ENCODE measurements around the gene FFAR1. TPM values are rescaled to one million over a fixed set of nuclear protein-coding genes. Genes with fewer than 3 reads are reported as not detected.

Gene FFAR1
- total RNA-seq, 4 donors from 2014 or later: not detected

DNA sequence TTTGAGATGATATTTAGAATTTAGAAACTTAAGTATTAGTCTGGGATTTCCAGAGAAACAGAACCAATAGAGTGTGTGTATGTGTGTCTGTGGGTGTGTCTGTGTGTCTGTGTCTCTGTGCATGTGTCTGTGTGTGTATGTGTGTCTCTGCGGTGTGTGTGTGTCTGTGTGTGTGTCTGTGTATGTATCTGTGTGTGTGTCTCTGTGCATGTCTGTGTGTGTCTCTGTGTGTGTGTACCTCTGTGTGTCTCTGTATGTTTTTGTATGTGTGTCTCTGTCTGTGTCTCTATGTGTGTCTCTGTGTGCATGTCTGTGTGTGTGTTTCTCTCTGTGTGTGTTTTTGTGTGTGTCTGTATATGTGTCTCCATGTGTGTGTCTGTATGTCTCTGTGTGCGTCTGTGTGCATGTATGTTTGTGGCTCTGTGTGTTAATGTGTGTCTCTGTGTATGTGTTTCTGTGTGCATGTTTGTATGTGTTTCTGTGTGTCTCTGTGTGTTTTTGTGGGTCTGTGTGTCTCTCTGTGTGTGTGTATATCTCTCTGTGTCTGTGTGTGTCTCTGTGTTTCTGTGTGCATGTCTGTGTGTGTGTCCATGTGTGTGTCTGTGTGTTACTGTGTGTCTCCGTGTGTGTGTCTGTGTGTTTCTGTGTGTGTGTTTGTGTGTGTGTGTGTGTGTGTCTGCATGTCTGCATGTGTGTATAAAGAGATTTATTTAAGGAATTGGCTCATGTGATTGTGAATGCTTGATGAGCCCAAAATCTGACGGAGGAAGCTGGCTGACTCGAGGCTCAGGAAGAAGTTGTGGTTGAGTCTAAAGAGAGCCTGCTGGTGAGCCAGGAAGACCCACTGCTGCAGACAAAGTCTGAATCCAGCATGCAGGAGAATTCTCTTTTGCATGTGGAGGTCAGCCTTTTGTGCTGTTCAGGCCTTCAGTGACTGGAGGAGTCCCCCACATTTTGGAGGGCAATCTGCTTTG lies 45.3 kb downstream of the FFAR1 start:
- TF ChIP-seq, protein P1, sequence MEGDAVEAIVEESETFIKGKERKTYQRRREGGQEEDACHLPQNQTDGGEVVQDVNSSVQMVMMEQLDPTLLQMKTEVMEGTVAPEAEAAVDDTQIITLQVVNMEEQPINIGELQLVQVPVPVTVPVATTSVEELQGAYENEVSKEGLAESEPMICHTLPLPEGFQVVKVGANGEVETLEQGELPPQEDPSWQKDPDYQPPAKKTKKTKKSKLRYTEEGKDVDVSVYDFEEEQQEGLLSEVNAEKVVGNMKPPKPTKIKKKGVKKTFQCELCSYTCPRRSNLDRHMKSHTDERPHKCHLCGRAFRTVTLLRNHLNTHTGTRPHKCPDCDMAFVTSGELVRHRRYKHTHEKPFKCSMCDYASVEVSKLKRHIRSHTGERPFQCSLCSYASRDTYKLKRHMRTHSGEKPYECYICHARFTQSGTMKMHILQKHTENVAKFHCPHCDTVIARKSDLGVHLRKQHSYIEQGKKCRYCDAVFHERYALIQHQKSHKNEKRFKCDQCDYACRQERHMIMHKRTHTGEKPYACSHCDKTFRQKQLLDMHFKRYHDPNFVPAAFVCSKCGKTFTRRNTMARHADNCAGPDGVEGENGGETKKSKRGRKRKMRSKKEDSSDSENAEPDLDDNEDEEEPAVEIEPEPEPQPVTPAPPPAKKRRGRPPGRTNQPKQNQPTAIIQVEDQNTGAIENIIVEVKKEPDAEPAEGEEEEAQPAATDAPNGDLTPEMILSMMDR (IDR thresholded peaks at IDR 0.05): no peak
- TF ChIP-seq EP300 (IDR thresholded peaks at IDR 0.05) (no peak), POLR2AphosphoS5 (IDR thresholded peaks at IDR 0.05) (no peak), POLR2A (IDR thresholded peaks at IDR 0.05) (no peak)
- H3K4me1 ChIP-seq: no peaks in the 10 kb centered on the region
- no peak for ATAC-seq

DNA sequence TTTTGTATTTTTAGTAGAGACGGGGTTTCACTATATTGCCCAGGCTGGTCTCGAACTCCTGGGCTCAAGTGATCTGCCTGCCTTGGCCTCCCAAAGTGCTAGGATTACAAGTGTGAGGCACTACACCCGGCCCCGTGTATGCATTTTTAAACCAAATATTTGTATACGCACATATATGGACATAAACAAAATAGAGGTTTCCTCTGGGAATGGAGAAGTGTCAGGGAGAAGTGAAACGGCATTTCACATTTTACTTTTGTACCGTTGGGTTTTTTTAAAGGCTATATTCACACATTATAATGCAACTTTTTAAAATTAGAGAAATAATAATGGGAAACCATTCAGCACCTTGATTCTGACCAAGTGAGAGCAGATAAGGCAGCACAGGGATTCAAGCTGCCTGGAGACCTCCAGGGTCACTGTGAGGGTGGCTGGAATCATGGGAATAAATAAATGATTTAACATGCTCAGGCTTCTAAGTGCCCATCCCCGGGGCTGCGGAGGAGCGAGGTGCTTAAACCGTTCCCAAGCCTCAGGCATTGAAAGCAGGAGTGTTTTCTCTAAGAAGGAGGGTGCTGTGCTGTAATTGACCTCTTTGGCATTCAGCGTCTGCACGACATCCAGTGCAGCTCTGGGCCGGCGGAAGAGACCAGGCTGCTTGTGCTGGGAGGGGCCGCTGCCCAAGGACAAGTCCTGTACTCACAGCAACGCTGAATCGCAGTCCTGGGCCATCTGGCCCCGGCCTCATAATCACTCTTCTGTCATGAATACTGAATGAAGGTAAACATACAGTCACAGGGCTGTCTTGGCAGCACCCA lies 47.9 kb downstream of the FFAR1 start:
- TF ChIP-seq EP300 (IDR thresholded peaks at IDR 0.05) (no peak), POLR2A (IDR thresholded peaks at IDR 0.05) (no peak), POLR2AphosphoS5 (IDR thresholded peaks at IDR 0.05) (no peak)
- TF ChIP-seq, protein P1 (IDR thresholded peaks at IDR 0.05): no peak
- ATAC-seq: no peak
- Histone ChIP-seq H3K36me3 (no peaks in the 10 kb centered on the region), H3K9me3 (no peaks in the 10 kb centered on the region), H3K4me3 (no peak overlapping the region), H3K27ac (no peak overlapping the region), H3K27me3 (peaks cover 27% of the 10 kb centered on the region), H3K4me1 (no peaks in the 10 kb centered on the region)
- WGBS, 2 donors (ENCODE audit: low coverage in 1 of 2): 29 to 37% methylated on average over 11 to 13 of the region's 19 CpGs

More for the DNA sequence above, 45.3 kb downstream of the FFAR1 start:
- WGBS, 2 donors (ENCODE audit: low coverage in 1 of 2): 52 to 100% methylated on average over 2 to 5 of the region's 5 CpGs
- no peaks in the 10 kb centered on the region for H3K9me3 ChIP-seq
- H3K36me3 ChIP-seq: no peaks in the 10 kb centered on the region
- H3K4me3 ChIP-seq: no peak overlapping the region
- H3K27ac ChIP-seq: no peak overlapping the region
- H3K27me3 ChIP-seq: peaks cover 18% of the 10 kb centered on the region

DNA sequence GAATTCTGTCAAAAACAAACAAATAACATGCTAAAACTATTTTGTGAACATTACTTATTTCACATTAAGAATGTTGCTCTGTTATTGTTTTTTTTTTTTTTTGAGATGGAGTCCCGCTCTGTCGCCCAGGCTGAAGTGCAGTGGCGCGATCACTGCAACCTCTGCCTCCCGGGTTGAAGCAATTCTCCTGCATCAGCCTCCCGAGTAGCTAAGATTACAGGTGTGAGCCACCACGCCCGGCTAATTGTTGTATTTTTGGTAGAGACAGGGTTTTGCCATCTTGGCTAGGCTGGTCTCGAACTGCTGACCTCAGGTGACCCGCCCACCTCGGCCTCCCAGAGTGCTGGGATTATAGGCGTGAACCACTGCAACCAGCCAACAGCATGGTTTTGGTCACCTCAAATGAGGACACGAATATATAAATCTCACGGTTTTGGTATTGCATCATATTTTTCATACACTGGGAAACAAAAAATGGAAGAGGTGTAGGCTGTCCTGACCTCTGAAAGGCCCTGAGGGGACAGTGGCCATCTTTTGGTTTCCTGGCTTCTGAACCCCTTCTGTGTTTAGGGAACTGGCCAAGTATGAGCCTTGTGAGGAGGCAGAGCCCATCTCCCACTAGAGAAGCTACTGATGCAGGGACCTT lies 48.7 kb downstream of the FFAR1 start:
- Histone ChIP-seq H3K27me3 (peaks cover 27% of the 10 kb centered on the region), H3K27ac (no peak overlapping the region), H3K9me3 (no peaks in the 10 kb centered on the region), H3K4me1 (no peaks in the 10 kb centered on the region), H3K4me3 (no peak overlapping the region), H3K36me3 (no peaks in the 10 kb centered on the region)
- ATAC-seq: no peak
- 65 to 91% methylated on average over 4 to 9 of the region's 14 CpGs for WGBS, 2 donors (ENCODE audit: low coverage in 1 of 2)
- TF ChIP-seq EP300 (IDR thresholded peaks at IDR 0.05) (no peak), POLR2A (IDR thresholded peaks at IDR 0.05) (no peak), POLR2AphosphoS5 (IDR thresholded peaks at IDR 0.05) (no peak)
- TF ChIP-seq, protein P1 (IDR thresholded peaks at IDR 0.05): no peak

DNA sequence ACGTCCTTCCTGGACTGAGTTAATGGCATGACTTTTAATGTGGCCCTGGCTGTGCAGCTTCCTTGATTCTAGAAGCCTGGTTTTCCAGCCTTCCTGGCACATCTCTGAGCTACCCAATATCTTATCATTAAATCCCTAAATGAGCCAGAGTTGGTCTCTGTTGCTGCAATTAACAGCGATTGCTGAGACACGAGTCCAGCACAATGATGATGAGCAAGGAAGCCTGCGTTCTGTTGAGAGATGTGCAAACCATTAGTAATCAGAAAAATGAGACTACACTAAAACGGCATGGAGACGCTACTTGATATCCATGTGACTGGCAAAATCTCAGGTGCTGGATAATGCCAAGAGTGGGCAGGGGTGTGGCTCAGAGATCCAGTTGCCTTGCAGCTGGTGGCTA lies 49.4 kb downstream of the FFAR1 start:
- H3K9me3 ChIP-seq: no peaks in the 10 kb centered on the region
- peaks cover 27% of the 10 kb centered on the region for H3K27me3 ChIP-seq
- 67 to 77% methylated on average over 4 to 6 of the region's 6 CpGs for WGBS, 2 donors (ENCODE audit: low coverage in 1 of 2)
- H3K27ac ChIP-seq: no peak overlapping the region
- ATAC-seq: no peak
- H3K36me3 ChIP-seq: no peaks in the 10 kb centered on the region
- no peak for TF ChIP-seq POLR2A (IDR thresholded peaks at IDR 0.05)
- TF ChIP-seq POLR2AphosphoS5 (IDR thresholded peaks at IDR 0.05): no peak
- TF ChIP-seq, protein P1 (IDR thresholded peaks at IDR 0.05): no peak
- no peak for TF ChIP-seq EP300 (IDR thresholded peaks at IDR 0.05)
- no peaks in the 10 kb centered on the region for H3K4me1 ChIP-seq
- H3K4me3 ChIP-seq: no peak overlapping the region

Other genes with a start within 250 kb of the FFAR1 start
- gene FXYD3, start 232.1 kb upstream of the FFAR1 start, total RNA-seq: 10 to 100 TPM in 1 of 4 donors, 1 to 10 TPM in 3; 1.2 to 38.8 (median 4.2) TPM
- 10 to 100 TPM; 24.8 to 47.9 (median 36.2) TPM for gene LGI4, start 212.8 kb upstream of the FFAR1 start, total RNA-seq
- 100 to 1,000 TPM in 1 of 4 donors, 10 to 100 TPM in 3; 42.8 to 140 (median 52.7) TPM for gene FXYD1, start 209.1 kb upstream of the FFAR1 start, total RNA-seq
- gene FXYD7, start 204.6 kb upstream of the FFAR1 start, total RNA-seq: not detected
- gene FXYD5, start 193.2 kb upstream of the FFAR1 start, total RNA-seq: 10 to 100 TPM; 18.8 to 42.5 (median 33.0) TPM
- not detected for gene FAM187B, start 119.2 kb upstream of the FFAR1 start, total RNA-seq
- 1 to 10 TPM; 3.3 to 6.6 (median 5.2) TPM for gene LSR, start 98.9 kb upstream of the FFAR1 start, total RNA-seq
- 100 to 1,000 TPM in 1 of 4 donors, 10 to 100 TPM in 3; 75.1 to 137 (median 93.0) TPM for gene USF2, start 78.9 kb upstream of the FFAR1 start, total RNA-seq
- not detected for gene HAMP, start 65.4 kb upstream of the FFAR1 start, total RNA-seq
- gene MAG, start 55.7 kb upstream of the FFAR1 start, total RNA-seq: under 1 TPM in 1 of 4 donors, not detected in 3; 0.40 TPM
- 1 to 10 TPM; 2.7 to 5.6 (median 4.9) TPM for gene CD22, start 18.7 kb upstream of the FFAR1 start, total RNA-seq
- gene FFAR3, start 10.6 kb downstream of the FFAR1 start, total RNA-seq: under 1 TPM in 1 of 4 donors, not detected in 3; 0.13 TPM
- not detected for gene GPR42, start 23.2 kb downstream of the FFAR1 start, total RNA-seq
- 1 to 10 TPM in 1 of 4 donors, under 1 TPM in 1, not detected in 2; 0.35 to 1.3 TPM for gene FFAR2, start 100.4 kb downstream of the FFAR1 start, total RNA-seq
- not detected for gene KRTDAP, start 142.6 kb downstream of the FFAR1 start, total RNA-seq
- gene DMKN, start 165.7 kb downstream of the FFAR1 start, total RNA-seq: 10 to 100 TPM in 2 of 4 donors, 1 to 10 TPM in 2; 5.6 to 20.0 (median 9.0) TPM
- 10 to 100 TPM in 1 of 4 donors, 1 to 10 TPM in 2, not detected in 1; 1.0 to 13.4 (median 1.2) TPM for gene SBSN, start 180.4 kb downstream of the FFAR1 start, total RNA-seq
- not detected for gene GAPDHS, start 185.6 kb downstream of the FFAR1 start, total RNA-seq
- gene TMEM147, start 197.7 kb downstream of the FFAR1 start, total RNA-seq: 10 to 100 TPM; 60.0 to 82.6 (median 64.1) TPM
- gene ATP4A, start 215.8 kb downstream of the FFAR1 start, total RNA-seq: not detected
- not detected for gene PMIS2, start 238.3 kb downstream of the FFAR1 start, total RNA-seq

Data from gastroesophageal sphincter (tissue), 4 donors.